ENCODE results near the gene ELP5.

ELP5 gene

GRCh38 chr17:7289256-7290032 lies 37.4 kb downstream of the ELP5 start:
- DNase-seq: no peak

DNA sequence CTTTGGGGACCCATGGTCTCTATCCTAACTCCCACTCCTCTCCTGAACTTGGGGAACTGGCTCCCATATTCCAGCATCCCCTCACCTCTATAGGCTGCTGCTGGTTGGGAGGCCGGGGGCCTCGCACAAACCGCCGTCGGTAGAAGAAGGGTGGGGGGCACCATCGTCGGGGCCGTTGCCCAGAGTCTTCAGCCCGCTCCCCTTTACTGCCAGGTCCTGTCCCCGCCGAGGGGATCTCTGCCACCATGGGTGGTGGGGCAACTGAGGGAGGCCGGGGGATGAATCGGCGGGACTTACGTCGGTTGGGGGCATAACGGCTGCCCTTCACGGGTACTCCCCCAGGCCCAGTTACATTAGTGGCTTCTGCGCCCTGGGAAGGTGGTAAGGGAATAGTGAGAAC lies 38.2 kb downstream of the ELP5 start:
- no peak for DNase-seq

DNA sequence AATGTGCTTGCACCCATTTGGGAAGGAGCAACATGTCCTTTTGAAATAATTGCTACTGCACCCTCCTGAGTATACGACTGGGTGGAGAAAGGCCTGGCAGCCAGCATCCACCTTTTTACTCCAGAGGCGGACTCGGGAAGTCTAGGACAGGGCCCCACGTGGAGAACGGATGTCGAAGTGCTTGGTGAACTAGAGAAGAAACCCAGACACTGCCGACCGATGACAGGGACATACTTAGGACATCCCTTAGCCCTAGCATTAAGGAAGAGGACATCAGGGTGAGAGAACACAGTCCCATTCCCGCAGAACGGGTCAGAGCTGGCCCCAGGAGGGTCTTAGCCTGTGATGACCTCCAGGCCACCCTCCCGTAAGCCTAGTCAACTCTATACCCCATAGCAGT lies 38.7 kb downstream of the ELP5 start:
- DNase-seq: no peak

GRCh38 chr17:7292194-7292593 lies 40.2 kb downstream of the ELP5 start:
- no peak for DNase-seq

DNA sequence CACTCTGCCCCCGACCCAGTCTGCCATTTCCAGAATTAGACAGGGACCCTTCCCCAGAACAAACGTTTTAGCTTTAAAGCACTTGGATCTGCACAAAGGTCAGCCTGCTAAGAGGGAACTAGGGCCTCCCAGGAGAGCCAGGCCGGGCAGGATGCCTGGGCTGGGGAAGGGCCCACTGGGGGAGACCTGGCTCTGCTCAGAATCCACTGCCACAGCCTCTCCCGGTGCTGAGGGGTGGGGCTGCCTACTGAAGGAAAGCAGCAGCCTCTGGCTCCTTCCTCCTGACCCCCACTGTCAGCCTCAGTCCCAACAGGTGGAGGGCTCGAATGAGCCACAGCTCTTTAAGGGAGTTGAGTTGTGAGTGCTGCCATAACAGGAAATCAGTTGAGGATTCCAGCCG lies 40.7 kb downstream of the ELP5 start:
- DNase-seq: no peak

DNA sequence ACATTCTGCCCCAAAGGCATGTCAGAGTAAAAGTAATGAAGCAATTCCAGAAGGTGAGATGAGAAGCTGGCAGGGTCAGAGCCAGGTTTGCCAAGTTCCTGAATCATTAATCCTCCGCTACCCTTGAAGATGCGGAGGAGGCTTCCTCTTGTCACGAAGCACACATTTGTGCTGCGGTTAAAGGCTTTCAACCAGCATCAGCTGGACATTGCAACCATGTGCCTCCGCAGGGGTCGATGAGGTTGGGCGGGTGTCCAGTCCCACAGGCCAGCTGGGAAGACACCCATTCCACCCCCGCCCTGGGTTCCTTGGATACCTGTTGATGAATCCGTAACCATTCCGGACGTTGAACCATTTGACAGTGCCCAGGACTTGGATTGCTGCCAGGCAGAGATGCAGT lies 41.1 kb downstream of the ELP5 start:
- peak in 1 of 3 experiments; percentile 18 for DNase-seq

DNA sequence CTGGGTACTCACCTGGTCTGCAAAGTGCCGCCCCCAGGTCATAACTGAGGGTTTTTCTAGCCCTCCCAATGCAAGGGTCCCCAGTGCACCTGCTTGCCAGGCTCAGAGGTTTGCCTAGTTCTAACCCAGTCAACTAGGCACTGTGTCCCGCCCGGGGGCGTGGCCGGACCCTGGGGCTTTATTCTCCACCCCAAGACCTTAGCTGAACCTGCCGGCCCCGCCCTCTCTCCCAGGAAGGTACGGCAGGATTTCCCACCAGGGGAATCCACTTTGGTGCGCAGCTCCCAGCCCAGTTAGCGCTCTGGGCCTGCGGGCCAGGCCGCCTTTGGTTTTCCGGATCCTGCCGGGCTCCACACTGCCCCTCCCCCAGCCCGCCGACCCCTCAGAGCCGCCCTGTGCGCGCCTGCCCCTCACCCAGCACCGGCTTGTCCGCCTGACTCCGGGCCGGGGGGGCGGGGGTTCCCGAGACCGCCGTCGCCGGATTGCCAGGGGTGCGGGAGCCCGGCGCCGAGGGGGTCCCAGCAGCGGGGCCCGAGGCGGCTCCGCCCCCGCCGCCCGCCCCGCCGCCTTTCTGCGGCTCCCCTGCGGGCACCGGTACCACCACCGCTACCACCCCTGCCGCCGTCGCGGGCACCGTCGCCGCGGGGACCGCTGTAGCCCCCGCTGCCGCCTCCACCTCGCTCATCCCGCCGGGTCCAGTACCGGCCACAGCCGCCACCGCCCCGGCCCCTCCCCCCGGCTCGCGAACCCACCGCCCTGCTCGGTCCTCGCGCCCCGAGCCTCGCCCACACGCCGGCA lies 42.0 kb downstream of the ELP5 start:
- DNase-seq: peak; percentile 44 to 73 (median 62)

DNA sequence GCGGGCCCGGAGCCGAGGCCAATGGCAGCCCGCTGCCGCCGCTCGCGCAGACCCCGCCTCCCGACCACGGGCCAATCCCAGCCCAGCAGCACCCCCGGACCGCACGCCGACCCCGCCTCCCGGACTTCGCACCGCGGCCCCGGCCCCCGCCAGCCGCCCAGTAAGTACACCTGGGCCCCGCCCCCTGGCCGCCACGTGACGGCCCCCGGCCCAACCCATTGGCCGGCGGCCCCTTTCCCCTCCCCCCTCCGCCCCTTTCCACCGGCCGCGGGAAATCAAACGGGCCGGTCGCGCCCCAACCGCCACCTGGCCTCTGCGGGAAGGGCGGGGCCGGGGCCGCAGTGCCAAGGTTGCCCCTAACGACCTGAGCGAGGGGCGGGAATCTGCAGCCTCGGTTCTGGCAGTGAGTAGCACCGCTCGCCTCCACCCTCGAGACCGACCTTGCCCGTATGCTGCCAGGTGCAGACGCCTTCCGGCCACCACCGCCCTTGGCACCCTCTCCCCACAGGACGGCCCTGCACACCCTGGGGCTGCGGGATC lies 42.7 kb downstream of the ELP5 start, which contains the start of gene YBX2:
YBX2 (minus strand) TSS at position 26 of the 540 bp plus-strand sequence. CDS start 139 bp downstream, outside the sequence.
- DNase-seq: peak; percentile 86 to 93 (median 92)

DNA sequence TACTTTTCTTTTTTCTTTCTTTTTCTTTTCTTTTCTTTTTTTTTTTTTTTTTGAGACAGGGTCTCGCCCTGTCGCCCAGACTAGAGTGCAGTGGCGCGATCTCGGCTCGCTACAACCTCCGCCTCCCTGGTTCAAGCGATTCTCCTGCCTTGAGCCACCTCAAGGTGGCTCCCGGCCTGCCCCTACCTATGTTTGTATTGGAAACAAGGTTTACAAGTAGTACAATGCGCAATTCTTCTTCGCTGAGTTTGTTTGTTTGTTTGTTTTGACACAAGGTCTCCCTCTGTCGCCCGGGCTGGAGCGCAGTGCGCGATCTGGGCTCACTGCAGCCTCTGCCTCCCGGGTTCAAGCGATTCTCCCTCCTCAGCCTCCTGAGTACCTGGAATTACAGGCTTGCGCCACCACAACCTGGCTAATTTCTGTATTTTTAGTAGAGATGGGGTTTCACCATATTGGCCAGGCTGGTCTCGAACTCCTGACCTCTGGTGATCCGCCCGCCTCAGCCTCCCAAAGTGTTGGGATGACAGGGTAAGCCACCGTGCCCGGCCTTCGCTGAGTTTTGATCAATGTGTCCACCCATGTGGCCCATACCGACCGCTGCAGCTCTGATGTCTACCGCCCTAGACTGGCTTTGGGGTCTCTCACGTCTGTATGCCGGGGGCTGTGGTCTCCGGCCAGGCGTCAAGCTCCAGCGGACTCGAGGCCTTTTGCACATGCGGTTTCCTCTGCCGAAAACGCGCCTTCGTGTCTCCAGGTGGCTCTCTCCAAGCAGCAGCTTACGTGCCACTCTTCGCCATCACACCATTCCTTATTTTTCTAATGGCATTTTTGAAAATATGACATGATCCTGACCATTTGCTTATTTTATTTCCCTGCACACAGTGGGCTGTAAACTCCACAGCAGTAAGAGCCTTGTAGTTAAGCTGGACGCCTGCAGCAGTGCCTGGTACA lies 43.5 kb downstream of the ELP5 start:
- DNase-seq: peak in 2 of 3 experiments; percentile 20 to 28

DNA sequence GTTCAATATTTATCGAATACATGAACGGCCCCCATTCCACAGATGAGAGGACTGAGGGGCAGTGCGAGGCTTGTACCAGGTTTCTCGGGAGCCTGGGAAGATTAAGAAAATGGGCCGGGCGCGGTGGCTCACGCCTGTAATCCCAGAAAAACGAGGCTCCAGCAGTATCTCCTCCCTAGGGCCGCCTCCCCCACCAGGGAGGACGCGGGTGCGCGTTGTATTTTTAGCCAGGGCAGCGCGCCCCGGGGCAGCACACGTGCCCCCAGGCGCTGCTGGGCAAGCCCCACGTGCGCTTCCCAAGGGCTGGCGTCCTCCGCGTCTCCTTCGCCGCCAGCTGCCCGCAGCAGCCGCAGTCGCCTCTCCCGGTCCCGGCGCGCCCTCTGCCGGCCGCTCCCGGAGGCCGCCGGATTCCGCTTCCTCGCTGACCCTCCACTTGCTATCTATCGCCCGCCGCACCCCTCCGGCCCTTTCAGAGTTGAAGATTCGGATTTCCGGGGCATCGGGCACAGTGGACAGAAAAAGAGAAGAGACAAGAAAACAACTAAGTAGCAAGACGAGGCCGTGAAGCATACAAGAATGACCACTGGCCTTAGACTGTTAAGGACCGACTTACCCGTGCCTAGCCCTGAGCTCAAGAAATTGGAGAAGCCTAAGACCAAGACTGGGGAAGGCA lies 44.3 kb downstream of the ELP5 start:
- peak; percentile 60 to 78 (median 73) for DNase-seq

DNA sequence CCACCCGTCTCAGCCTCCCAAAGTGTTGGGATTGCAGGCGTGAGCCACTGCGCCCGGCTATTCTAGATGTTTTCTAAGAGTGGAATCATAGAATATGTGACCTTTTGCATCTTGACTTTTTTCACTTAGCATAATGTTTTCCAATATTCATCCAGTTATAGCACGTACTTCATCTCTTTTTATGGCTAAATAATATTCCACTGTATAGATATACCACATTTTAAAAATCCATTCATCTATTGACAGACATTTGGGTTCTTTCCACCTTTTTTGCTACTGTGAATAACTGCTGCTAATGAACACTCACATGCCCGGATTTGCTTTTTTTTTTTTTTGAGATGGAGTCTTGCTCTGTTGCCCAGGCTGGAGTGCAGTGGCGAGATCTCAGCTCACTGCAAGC lies 52.2 kb downstream of the ELP5 start:
- DNase-seq: no peak

DNA sequence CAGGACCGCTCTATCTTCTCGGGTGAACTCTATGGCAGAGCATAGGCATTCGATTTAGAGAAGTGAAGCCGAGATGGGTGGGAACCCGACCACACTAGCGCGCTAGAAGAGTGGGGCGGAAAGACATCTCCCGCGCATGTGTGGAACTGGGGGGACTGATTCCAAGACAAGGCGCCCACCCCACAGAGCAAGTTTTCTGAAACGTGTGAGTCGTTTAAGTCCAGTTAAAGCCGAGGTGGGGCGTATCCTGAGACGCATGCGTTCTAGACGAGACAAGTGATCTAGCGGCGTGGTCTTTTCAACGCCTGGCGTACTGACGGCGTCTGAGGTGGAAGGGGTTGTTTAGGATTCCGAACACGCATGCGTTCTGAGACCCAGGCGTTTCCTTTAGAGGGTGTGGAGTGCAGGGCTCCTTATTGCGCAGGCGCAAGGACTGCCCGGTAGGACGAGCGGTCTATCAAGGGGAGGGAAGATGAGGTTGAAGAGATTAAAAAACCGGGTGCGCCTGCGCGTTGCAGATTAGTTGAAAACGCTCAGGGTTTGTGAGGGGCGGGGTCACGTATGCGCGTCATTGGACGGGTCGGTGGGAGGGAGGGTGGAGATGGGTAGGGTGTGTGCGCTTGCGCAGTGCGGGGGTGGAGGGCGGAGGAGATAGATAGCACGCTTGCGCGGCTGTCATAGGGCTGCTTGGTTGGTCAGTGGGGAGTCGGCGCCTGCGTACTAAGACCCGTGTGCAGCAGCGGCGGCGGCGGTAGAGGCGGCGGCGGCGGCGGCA lies 55.1 kb downstream of the ELP5 start, which contains the start of gene EIF5A:
EIF5A (plus strand) TSS at position 718 of the 775 bp plus-strand sequence. CDS start 2,008 bp downstream, outside the sequence.
- DNase-seq: peak; percentile 96 to 99 (median 96)

GRCh38 chr17:7307686-7308624 lies 55.9 kb downstream of the ELP5 start:
- DNase-seq: peak in 1 of 3 experiments; percentile 60

- DNase-seq: peak; percentile 50 to 68 (median 51)
Observed at GRCh38 chr17:7308625-7309433, 56.8 kb downstream of the ELP5 start.
